ENCODE measurements around the gene TMEM150A. TPM values are rescaled to one million over a fixed set of nuclear protein-coding genes. Genes with fewer than 3 reads are reported as not detected.

The TMEM150A gene
- total and polyA plus RNA-seq, 2 of the 13 experiments (the other 11 are each of a cell fraction or from before 2014, with no cell fraction given) = 30.1 to 70.4 TPM

- TF ChIP-seq ATF2 (CRISPR knock-in tag; IDR thresholded peaks at IDR 0.05) = peak; percentile 84
- no peak; the same call in none of the 2 replicates for TF ChIP-seq POLR2AphosphoS5 (IDR thresholded peaks at IDR 0.05; ENCODE audit: low read depth, low read length)
- TF ChIP-seq EP300 (IDR thresholded peaks at IDR 0.05; ENCODE audit: low read depth in 2 of 2, low read length in 2 of 2) = peak in 1 of 2 experiments; percentile 82; a peak in 2 of 4 replicates
- peak; percentile 74 for TF ChIP-seq EP300 (CRISPR knock-in tag; IDR thresholded peaks at IDR 0.05; ENCODE audit: borderline replicate concordance)
- TF ChIP-seq ZNF567 (CRISPR knock-in tag; IDR thresholded peaks at IDR 0.05; ENCODE audit: borderline replicate concordance) = peak; percentile 22; the same call in 1 of the 2 replicates
- TF ChIP-seq MAFG (CRISPR knock-in tag; IDR thresholded peaks at IDR 0.05) = no peak
- peak; percentile 88 for TF ChIP-seq FOXK2 (IDR thresholded peaks at IDR 0.05)
- no peak for TF ChIP-seq ZFP36L2 (CRISPR knock-in tag; IDR thresholded peaks at IDR 0.05)
- no peak for TF ChIP-seq LCORL (IDR thresholded peaks at IDR 0.05)
- peak; percentile 79; the same call in 1 of the 2 replicates for TF ChIP-seq LCORL (CRISPR knock-in tag; IDR thresholded peaks at IDR 0.05)
- 0 out of 2 replicates have a peak, but pooled peaks have one; percentile 28 for TF ChIP-seq ZBTB21 (CRISPR knock-in tag; IDR thresholded peaks at IDR 0.05)
- no peak for TF ChIP-seq ZNF530 (CRISPR knock-in tag; IDR thresholded peaks at IDR 0.05; ENCODE audit: low read depth)
- peak; percentile 76 for TF ChIP-seq ZNF687 (CRISPR knock-in tag; IDR thresholded peaks at IDR 0.05)
- TF ChIP-seq PRDM10 (CRISPR knock-in tag; IDR thresholded peaks at IDR 0.05; ENCODE audit: low read depth) = peak; percentile 98
- 0 out of 2 replicates have a peak, but pooled peaks have one; percentile 34 for TF ChIP-seq IRX3 (CRISPR knock-in tag; IDR thresholded peaks at IDR 0.05; ENCODE audit: borderline replicate concordance, low read depth)
- TF ChIP-seq ZNF329 (CRISPR knock-in tag; IDR thresholded peaks at IDR 0.05; ENCODE audit: low read depth) = no peak
- TF ChIP-seq IKZF5 (CRISPR knock-in tag; IDR thresholded peaks at IDR 0.05) = peak; percentile 42; the same call in 1 of the 2 replicates
- peak; percentile 8 for TF ChIP-seq JARID2 (CRISPR knock-in tag; IDR thresholded peaks at IDR 0.05; ENCODE audit: insufficient replicate concordance)
These were observed 17.4 kb downstream of the TMEM150A start (continued) for GRCh38 chr2:85584857-85585780.
